A673 (cell line): ENCODE data around the gene UBE2J2. TPM values are rescaled to one million over a fixed set of nuclear protein-coding genes. Genes with fewer than 3 reads are reported as not detected.
A peak's percentile ranks its signal among the peaks of the same experiment; 100 is the strongest.

ENCODE experiments used
- BruUV-seq: library from RNA; stranded (reverse); fragments of 400-500 nt; replicated peaks from 2 replicates; lab custom pipeline; 2021; lab: Mats Ljungman, UMichigan
- CTCF ChIA-PET: fragments of 300-600 bp; sonication (Branson Sonifier 250); formaldehyde crosslinking; loops from one replicate; lab custom pipeline; 2022; ENCODE audit warnings: antibody characterized with exemption; lab: Charles Lee
- POLR2A ChIA-PET: fragments of 300-600 bp; sonication (Branson Sonifier 250); formaldehyde crosslinking; loops from one replicate; lab custom pipeline; 2022; ENCODE audit warnings: antibody characterized with exemption; ENCODE audit not compliant: low non-redundant PET; lab: Charles Lee
- DNase-seq: peaks from one replicate; pipeline ENCODE4 v3.0.0-alpha.2; 2015; ENCODE audit warnings: low spot score
- H3K27ac ChIP-seq: fragments of 200-600 bp; sonication (generic); 2 replicates; pipeline ENCODE4 v1.5.1; 2016; ENCODE audit warnings: mixed run types, low read depth, mild to moderate bottlenecking, mixed read lengths, antibody characterized with exemption, low read length; ENCODE audit not compliant: poor library complexity, severe bottlenecking
- H3K27me3 ChIP-seq: fragments of 200-600 bp; sonication (generic); replicated peaks from 2 replicates; pipeline ENCODE4 v1.6.1; 2017; ENCODE audit warnings: mixed run types, low read depth, mild to moderate bottlenecking, mixed read lengths, antibody characterized with exemption, low read length; ENCODE audit not compliant: insufficient read depth, poor library complexity
- H3K36me3 ChIP-seq: fragments of 200-600 bp; sonication (generic); 2 replicates; pipeline ENCODE4 v1.6.1; 2016; ENCODE audit warnings: mixed run types, mild to moderate bottlenecking, mixed read lengths, antibody characterized with exemption, low read length; ENCODE audit not compliant: insufficient read depth, poor library complexity, severe bottlenecking
- H3K4me1 ChIP-seq: fragments of 200-600 bp; sonication (generic); 2 replicates; pipeline ENCODE4 v1.6.1; 2017; ENCODE audit warnings: mixed run types, mild to moderate bottlenecking, mixed read lengths, antibody characterized with exemption, low read length; ENCODE audit not compliant: insufficient read depth, poor library complexity, severe bottlenecking
- H3K4me3 ChIP-seq: fragments of 200-600 bp; sonication (generic); 2 replicates; pipeline ENCODE4 v1.5.1; 2016; ENCODE audit warnings: low read depth, mixed run types, mild to moderate bottlenecking, mixed read lengths, low read length; ENCODE audit not compliant: poor library complexity, severe bottlenecking
- H3K9me3 ChIP-seq: fragments of 200-600 bp; sonication (generic); 2 replicates; pipeline ENCODE4 v1.6.1; 2016; ENCODE audit warnings: mixed run types, low read depth, mild to moderate bottlenecking, mixed read lengths, antibody characterized with exemption, low read length; ENCODE audit not compliant: poor library complexity, severe bottlenecking
- CTCF ChIP-seq: fragments of 300-800, 200-600 bp; sonication (generic); conservative IDR thresholded peaks from 2 replicates; pipeline ENCODE4 v1.5.1; 2017; ENCODE audit warnings: low read depth, mild to moderate bottlenecking, antibody characterized with exemption, low read length, moderate library complexity, mixed read lengths
- EZH2 ChIP-seq: fragments of 200-600 bp; sonication (generic); IDR thresholded peaks from 2 replicates; pipeline ENCODE4 v1.6.1; 2017; ENCODE audit warnings: borderline replicate concordance, low read depth, mild to moderate bottlenecking, mixed read lengths, antibody characterized with exemption, low read length; ENCODE audit not compliant: poor library complexity, severe bottlenecking
- intact Hi-C: fragments of 100-400 bp; cut with micrococcal nuclease; formaldehyde crosslinking; loops from one replicate; pipeline ENCODE4 v1.10.0; 2022; ENCODE audit not compliant: unreplicated experiment
- total RNA-seq: library from RNA; stranded (reverse); gene quantifications from 2 replicates; pipeline ENCODE4 v1.2.3, GENCODE V29; 2021

Gene UBE2J2
- total RNA-seq, 1 experiment from 2014 or later = 92.8 TPM

GRCh38 chr1:1315435-1315954 lies 41.8 kb upstream of the UBE2J2 start:
- no peak for TF ChIP-seq CTCF
- TF ChIP-seq EZH2 = no peak
- Histone ChIP-seq H3K4me1 (peaks cover 14% of the 10 kb centered on the region), H3K27me3 (no peaks in the 10 kb centered on the region), H3K27ac (peak overlapping the region; percentile 23), H3K36me3 (peaks cover 66% of the 10 kb centered on the region), H3K4me3 (no peak overlapping the region), H3K9me3 (no peaks in the 10 kb centered on the region)
- BruUV-seq = no TSS peak
- intact Hi-C loops = no loop called here
- POLR2A ChIA-PET = no interaction called here
- no peak for DNase-seq
- CTCF ChIA-PET = no interaction called here

- H3K36me3 ChIP-seq = peaks cover 60% of the 10 kb centered on the region
- H3K27ac ChIP-seq = peak overlapping the region; percentile 23
- H3K27me3 ChIP-seq = no peaks in the 10 kb centered on the region
- BruUV-seq = no TSS peak
- peaks cover 17% of the 10 kb centered on the region for H3K4me1 ChIP-seq
- ChIA-PET CTCF (no interaction called here), POLR2A (no interaction called here)
- H3K4me3 ChIP-seq = no peak overlapping the region
- no peak for DNase-seq
- no peaks in the 10 kb centered on the region for H3K9me3 ChIP-seq
- no peak for TF ChIP-seq CTCF
- TF ChIP-seq EZH2 = no peak
- intact Hi-C loops = no loop called here
Observed at GRCh38 chr1:1314678-1315335, 41.2 kb upstream of the UBE2J2 start.

GRCh38 chr1:1314237-1314586 lies 40.6 kb upstream of the UBE2J2 start:
- no peaks in the 10 kb centered on the region for H3K9me3 ChIP-seq
- no peaks in the 10 kb centered on the region for H3K27me3 ChIP-seq
- DNase-seq = no peak
- peaks cover 23% of the 10 kb centered on the region for H3K4me1 ChIP-seq
- H3K4me3 ChIP-seq = no peak overlapping the region
- ChIA-PET CTCF (no interaction called here), POLR2A (no interaction called here)
- TF ChIP-seq EZH2 = no peak
- TF ChIP-seq CTCF = no peak
- BruUV-seq = no TSS peak
- H3K27ac ChIP-seq = no peak overlapping the region
- peaks cover 54% of the 10 kb centered on the region for H3K36me3 ChIP-seq
- intact Hi-C loops = no loop called here
